HCT116 (cell line): ENCODE data around the gene TKFC.

Experiments
- CTCF ChIP-seq, 3 experiments: fragments of 200-600 bp in 1 of 3; sonication (generic) in 1 of 3; IDR thresholded peaks in 2 of 3; conservative IDR thresholded peaks in 1 of 3; 2 replicates each; pipeline ENCODE4 v1.5.1; 2012 to 2017; ENCODE audit warnings: low read depth in 2 of 3, low read length in 2 of 3, antibody characterized with exemption in 1 of 3, borderline replicate concordance in 1 of 3, control low read depth in 1 of 3, mild to moderate bottlenecking in 1 of 3, mixed read lengths in 1 of 3, mixed run types in 1 of 3, moderate library complexity in 1 of 3; ENCODE audit not compliant: insufficient read depth in 1 of 3
- JUND ChIP-seq: IDR thresholded peaks from 2 replicates; pipeline ENCODE4 v1.6.1; 2012
- POLR2AphosphoS5 ChIP-seq: IDR thresholded peaks from 2 replicates; pipeline ENCODE4 v1.6.1; 2011; ENCODE audit warnings: mild to moderate bottlenecking, low read depth, low read length, moderate library complexity
- SIN3A ChIP-seq: IDR thresholded peaks from 2 replicates; pipeline ENCODE4 v1.6.1; 2012; ENCODE audit warnings: low read depth
- YY1 ChIP-seq: IDR thresholded peaks from 2 replicates; pipeline ENCODE4 v1.6.1; 2011; ENCODE audit warnings: low read length, low read depth, moderate library complexity, mild to moderate bottlenecking; ENCODE audit not compliant: insufficient replicate concordance; ENCODE audit errors: extremely low read depth
- ZBTB33 ChIP-seq: IDR thresholded peaks from 2 replicates; pipeline ENCODE4 v1.6.1; 2011; ENCODE audit warnings: mild to moderate bottlenecking, low read length, moderate library complexity; ENCODE audit not compliant: insufficient replicate concordance; ENCODE audit errors: extremely low read depth

GRCh38 chr11:61375761-61376108, 42.7 kb downstream of the TKFC start:
- no peak for TF ChIP-seq YY1
- TF ChIP-seq POLR2AphosphoS5: no peak
- TF ChIP-seq CTCF (IDR thresholded peaks at IDR 0.05 in 2 of 3, conservative IDR thresholded peaks at IDR 0.05 in 1 of 3; ENCODE audit: borderline replicate concordance in 1 of 3, insufficient read depth in 1 of 3, low read depth in 2 of 3, low read length in 2 of 3): no peak
- TF ChIP-seq SIN3A: no peak
- no peak for TF ChIP-seq JUND
- TF ChIP-seq ZBTB33: no peak
